ENCODE data around the gene PHF24.

The PHF24 gene

GRCh38 chr9:34983209-34983608 lies 25.1 kb downstream of the PHF24 start:
- DNase-seq (ENCODE audit: low read depth in 2 of 2) = no peak

GRCh38 chr9:34984049-34984448 lies 26.0 kb downstream of the PHF24 start:
- no peak for DNase-seq (ENCODE audit: low read depth in 2 of 2)

DNA sequence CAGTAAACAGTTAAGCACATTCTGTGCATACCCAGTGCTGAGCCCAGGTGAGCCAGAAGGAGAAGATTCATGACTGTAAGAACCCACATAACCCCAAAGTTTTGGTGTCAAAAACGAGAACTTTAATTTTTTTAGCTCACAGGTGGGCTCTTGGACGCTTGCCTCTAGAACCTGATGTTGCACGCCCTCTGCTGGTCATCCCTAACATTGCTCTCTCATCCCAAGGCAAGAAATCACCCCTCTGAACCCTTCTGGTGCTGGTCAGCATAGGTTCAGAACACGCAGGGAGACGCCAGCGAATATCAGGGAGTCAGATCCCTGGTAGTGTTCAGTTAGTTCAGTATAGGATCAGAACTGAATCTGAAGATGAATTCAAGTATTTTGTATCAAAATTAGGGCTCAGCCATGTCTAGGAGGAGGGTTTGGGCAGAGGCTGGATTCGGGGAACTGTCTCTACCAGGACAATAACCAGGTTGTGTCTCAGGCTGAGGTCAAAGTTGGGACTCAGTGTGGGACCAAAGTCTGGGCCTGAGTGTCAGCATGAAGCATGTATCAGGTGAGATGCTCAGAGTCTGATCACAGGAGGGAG lies 27.3 kb downstream of the PHF24 start:
- DNase-seq (ENCODE audit: low read depth in 2 of 2) = peak in 1 of 2 donors; percentile 36

GRCh38 chr9:34986540-34987047 lies 28.5 kb downstream of the PHF24 start:
- DNase-seq (ENCODE audit: low read depth in 2 of 2) = peak in 1 of 2 donors; percentile 30

DNA sequence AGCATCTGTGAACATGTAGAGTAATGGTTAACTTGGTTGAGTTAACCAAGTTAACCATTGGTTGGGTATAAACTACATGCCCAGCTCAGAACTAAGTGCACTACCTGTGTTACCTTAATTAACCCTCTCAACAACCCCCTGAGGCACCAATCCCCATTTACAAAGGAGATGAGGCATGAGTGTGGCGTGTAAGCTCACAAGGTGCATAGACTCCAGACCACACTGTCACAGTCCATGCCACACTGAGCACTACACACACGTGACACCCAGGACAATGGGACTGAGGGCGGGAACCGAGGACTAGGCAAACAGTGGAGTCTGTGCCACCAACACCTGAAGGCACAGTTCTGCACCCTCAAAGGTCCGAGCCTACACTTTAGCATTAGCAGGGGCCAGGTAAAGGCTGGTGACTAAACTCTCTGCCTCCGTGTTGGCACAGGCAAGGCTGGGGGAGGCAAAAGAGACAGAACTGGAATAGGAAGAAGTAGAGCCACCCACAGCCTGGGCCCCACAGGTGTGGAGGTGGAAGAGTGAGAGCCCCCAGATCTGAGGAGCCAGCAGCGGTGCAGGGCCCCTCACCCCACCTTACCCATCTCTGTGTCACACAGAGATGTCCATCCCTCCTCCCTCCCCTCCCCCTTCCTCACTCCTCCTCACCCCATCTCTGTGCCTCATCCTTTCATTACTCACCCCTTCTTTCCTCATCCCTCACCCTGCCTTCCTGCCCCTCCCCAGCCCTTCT lies 29.2 kb downstream of the PHF24 start:
- no peak for DNase-seq (ENCODE audit: low read depth in 2 of 2)

DNA sequence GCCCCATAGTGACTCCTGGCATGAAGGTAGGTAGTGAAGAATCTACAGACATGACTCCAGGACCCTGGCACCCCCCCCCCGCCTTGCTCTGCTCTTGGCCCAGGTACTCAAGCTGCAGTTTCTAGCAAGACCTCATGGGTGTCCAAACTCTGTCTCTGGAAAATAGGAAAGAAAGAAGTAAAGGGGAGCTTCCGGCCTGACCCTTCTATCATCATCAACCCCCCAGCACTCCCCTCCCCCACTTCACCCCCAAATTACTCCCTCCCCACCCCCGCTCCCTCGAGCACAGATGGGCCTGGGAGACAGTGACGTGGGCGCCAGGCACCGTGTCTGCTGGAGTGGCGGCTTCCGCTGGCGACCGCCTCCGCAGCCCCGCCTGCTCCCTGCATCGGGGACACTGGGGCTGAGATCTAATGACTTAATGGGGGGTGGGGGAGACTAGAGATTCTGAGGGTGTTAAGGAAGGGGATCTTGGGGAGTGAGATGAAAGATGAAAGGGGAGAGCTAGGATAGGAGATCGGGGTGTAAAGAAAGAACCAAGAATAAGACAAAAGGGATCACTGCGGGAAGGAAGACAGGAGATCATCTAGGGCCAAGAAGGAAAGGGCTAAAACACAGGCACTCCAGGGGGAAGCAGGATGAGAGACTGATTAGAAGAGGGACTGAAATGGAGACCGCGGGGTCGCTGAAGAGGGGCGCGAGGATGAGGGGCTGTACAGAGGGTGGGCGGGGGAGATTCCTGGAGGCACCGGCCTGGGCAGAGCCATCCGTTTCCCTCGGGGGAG lies 30.3 kb downstream of the PHF24 start:
- DNase-seq (ENCODE audit: low read depth in 2 of 2) = peak in 1 of 2 donors; percentile 38

DNA sequence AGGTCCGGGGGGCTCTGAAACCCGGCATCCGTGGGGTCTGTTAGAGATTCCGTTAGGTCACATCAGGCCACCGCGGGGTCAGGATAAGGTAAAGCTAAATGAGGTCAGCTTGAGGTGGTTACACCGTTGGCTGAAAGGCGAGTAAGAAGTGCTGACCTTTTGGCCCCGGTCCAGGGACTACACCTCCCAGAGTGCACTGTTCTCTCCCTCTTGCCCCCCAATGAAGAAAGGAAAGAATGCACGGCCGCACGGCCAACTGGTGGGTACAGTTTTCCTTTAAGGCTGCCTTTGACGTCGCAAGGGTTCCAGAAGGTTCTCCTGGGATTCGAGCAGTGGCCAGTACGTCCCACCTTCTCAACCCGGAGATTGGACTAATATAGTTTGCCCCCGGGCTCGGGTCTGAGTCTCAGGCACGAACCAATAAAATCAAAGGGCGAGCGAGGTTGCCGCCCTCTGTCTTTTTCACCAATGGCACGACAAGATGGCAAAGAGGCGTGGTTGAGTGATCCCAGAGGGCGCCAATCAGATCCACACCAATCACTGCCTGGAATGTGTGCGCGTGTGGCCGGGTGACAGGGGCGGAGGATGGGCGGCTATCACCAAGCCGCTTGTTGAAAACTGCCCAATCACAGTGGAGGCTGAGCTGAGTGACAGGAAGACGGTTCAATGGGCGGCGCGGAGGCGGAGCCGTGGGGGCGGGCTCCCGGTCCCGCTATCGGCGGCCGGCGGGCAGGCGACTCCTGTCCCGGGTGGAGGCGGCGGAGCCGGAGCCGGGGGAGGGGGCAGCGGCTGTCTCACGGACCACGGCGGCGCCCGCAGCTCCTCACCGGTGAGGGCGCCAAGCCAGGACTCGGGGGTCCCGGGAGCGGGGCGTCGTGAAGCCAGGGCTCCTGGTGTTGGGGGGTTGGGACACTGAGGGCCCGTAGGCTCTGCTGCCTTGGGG lies 31.2 kb downstream of the PHF24 start, which contains the start of gene DNAJB5:
Gene DNAJB5 (plus strand): TSS at position 743 of the 943 bp plus-strand sequence. CDS start 886 bp downstream, outside the sequence.
- peak; percentile 94 to 96 for DNase-seq (ENCODE audit: low read depth in 2 of 2)

DNA sequence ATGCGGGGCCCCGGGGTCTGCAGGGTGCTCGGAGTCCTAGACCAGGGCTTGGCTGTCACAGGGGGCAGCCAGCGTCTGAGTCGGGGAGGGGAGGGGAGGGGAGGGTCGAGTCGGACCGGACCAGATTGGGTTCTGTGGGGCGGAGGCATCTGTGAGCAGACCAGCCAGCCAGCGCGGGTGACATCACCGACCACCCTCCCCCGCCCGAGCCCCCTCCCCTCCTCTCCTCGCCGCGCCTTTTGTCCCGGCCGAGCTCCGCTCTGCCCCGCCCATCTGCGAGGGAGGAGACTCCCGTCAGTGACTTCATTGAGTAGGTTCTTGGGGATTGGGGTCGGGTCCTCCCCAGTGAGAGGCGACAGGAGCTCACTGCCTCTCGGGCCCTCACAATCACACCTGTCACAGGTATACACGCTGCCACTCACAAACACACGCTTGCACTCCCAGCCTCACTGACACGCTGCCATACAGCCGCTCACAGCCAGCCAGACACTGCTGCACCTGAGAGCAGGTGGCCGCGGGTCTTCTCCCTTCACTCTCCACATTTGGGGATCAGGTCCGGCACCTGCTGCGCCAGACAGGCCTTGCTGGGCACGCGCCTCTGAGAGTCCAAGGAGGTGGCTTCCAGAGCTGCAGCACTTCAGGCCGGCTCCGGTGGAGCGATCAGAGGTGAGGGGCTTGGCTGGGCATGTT lies 32.0 kb downstream of the PHF24 start:
- DNase-seq (ENCODE audit: low read depth in 2 of 2) = no peak

GRCh38 chr9:34990908-34991606 lies 33.0 kb downstream of the PHF24 start:
- DNase-seq (ENCODE audit: low read depth in 2 of 2) = no peak

DNA sequence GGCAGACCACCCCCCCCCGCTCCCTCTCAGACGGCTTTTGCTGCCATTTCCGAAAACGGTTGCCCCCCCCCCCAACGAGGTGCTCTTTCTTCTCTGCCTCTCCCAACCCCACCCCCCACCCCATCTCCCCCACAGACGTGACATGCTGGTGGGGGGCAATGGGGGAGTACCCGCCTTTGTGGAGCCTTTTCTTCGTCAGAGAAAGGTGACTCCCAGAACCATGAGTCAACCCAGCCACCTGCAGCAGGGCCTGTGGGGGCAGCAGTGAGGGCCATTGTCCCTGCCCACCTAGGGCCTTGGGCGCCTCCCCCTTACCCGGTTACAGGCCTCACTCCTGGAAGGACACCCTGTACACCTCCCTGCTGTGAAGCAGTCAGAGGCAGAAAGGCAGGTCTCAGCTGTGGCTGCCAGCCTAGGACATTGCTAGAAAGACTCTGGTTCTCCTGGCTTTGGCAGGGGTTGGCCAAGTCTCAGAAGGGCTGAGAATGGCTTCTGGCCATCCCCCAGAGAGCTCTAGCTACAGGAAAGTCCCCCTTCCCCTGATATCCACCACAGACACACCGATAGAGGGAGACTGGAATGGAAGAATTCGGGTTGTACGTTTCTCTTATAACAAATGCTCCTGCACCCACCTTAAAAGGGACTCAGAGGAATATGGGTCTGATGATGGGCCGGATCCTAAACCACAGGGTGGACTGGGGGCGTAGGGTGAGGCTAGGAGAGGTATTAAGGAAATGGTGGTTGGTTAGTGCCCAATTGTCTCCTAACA lies 33.7 kb downstream of the PHF24 start:
- peak in 1 of 2 donors; percentile 41 for DNase-seq (ENCODE audit: low read depth in 2 of 2)

DNA sequence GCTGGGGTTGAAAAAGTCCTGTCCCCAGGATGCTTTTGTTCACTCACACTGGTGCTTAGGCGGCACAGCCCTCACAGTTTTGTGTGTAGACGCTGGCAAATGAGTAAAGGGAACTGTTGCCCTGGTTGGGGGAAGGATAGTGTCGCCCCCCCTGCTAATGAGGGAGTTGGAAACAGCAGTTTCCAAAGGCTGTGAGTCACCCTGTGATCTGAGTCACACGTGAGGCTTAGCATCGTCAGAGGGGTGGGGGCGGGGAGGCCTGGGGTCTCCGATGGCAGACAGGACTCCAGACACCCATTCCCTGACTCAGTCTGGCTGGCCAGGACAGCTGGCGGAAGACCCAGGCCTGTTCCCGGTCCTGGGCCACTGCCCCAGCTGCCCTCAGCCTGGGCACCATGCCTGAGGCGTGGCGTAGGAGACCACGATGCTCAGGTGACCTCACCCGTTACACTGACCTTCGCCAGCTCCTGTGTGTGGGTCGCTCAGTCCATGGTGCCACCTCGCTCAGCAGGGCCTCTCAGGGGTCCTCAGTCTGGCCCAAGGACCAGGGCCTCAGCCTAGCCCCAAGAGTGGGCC lies 34.4 kb downstream of the PHF24 start:
- peak in 1 of 2 donors; percentile 54 for DNase-seq (ENCODE audit: low read depth in 2 of 2)

DNA sequence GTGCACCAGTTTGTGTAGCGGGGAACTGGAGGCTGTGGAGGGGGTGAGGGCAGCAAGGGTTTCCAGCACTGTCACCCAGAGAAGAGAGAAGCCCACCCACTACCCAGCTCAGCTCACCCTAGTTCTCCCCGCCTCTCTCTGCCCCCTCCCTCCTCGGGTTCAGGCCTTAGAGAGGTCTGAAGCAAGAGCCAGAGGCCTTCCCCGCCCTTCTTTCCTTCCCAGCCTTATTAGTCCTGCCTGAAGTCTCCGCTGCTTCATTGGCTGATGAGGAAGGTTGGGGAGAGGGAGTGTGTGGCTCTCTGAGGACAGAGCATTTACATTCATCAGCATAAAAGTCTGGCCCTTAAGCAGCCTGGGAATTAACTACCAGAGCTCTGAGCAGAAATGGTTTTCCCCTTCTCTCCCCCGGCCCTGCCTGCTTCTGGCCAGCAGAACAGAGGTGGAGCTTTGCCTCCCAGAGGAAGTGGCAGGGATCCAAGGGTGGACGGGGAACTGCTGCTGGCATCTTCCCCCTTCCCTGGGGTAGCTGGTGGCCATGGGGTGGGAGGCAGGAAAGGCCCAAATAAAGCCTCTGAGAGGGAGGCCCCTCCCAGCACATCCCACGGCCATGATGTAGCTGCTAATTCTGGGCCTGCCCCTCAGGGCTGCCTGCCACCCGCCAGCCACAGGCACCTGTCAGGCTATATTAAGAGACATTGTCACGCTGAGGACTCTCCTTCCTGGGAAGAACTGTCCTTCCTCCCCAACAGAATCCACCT lies 35.6 kb downstream of the PHF24 start:
- no peak for DNase-seq (ENCODE audit: low read depth in 2 of 2)

- DNase-seq (ENCODE audit: low read depth in 2 of 2) = no peak
These were observed 36.3 kb downstream of the PHF24 start for GRCh38 chr9:34994260-34994899.

GRCh38 chr9:34994900-34995669 lies 37.0 kb downstream of the PHF24 start:
- no peak for DNase-seq (ENCODE audit: low read depth in 2 of 2)

DNA sequence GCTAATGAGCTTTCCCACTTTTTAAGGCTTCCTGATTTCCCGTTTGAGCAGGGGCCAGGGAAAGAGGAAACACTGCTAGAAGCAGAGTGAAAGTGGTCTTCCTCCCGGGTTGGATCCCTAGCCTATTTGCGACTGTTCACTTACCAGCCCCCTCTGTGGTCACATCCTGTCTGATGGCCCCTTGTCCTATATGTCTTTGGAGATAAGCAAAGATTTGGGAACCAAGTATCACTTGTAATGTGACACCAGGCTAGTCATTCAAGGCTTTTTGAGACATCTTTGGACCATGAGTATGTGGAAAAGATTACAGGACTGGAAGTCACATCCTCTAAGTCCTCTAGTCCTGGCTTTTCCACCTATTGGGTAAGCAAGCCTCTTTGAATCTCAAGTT lies 37.6 kb downstream of the PHF24 start:
- DNase-seq (ENCODE audit: low read depth in 2 of 2) = no peak

GRCh38 chr9:34996181-34996904 lies 38.3 kb downstream of the PHF24 start:
- DNase-seq (ENCODE audit: low read depth in 2 of 2) = no peak
